Measurements from ENCODE around the gene KDM4B.

Gene KDM4B

DNA sequence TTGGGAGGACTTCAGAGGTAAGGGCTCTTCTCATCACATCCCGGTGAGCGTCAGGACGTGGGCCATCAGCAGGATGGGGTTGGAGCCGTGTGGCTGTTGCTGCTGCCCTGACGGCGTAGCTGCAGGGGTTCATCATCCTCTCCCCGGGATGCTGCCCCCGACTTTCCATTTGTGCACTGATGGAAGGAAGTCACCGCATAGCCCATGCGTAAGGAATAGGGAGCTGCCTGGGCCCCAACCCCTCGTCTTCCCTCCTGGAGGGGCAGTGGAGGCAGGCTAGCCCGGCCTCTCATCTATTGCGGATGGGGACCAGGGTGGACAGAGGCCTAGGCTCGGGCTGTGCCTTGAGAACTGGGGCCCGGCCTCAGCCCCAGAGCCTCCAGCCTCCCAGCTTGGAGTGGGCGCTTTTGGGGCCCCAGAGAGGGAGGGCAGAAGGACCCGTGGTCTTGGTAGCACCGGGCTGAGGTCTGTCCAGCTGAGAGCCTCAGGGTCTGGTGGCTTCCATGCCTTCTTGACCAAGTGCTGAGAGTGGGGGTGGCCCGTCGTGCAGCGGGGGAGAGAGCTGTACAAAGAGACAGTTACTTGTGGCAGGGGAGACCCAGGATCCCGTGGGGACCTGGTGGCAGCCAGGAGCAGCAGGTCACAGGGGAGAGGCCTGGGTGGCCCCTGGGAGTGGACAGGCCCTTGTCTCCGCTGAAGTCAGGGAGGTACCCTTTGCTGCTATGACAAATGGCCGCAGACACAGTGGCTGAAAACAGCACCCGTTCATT lies 44.0 kb downstream of the KDM4B start:
- no peak for DNase-seq (ENCODE audit: low read depth, low spot score)

DNA sequence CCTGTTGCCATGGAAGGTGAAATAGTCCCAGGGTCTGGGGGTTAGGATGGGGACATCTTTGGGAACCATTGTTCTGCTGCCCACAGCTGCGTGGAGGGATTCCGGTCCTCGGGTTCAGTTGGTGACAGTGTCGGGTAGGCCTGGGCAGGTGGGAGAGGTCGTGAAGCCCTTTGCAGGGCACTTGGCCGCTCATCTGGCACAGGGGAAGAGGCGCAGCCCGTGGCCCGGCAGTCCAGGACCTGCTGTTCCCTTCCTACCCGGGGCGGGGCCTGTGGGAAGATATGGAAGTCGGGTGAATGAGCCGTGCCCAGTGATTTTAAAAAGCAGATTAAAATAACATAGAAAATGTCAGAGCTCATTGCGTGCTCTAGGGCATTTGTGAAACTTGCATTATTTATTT lies 44.8 kb downstream of the KDM4B start:
- DNase-seq (ENCODE audit: low read depth, low spot score), result no peak

DNA sequence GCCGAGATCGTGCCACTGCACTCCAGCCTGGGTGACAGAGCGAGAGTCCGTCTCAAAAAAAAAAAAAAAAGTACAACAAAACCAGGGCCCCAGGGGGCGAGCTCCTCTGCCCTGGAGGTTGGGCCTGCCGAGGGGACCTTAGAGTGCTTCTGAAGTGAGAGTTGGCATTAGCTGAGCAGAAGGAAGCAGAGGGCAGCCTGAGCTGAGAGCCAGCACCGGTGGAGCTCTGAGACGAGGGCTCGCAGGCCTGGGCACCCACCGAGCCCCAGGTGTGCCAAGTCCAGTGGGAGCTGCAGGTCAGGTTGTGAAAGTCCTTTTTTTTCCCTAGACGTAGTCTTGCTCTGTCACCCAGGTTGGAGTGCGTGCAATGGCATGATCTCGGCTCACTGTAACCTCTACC lies 46.0 kb downstream of the KDM4B start:
- no peak for DNase-seq (ENCODE audit: low read depth, low spot score)

GRCh38 chr19:5016268-5016667 lies 47.4 kb downstream of the KDM4B start:
- no peak for DNase-seq (ENCODE audit: low read depth, low spot score)

- DNase-seq (ENCODE audit: low read depth, low spot score), result no peak
These were observed 47.9 kb downstream of the KDM4B start for GRCh38 chr19:5016781-5017180.

DNA sequence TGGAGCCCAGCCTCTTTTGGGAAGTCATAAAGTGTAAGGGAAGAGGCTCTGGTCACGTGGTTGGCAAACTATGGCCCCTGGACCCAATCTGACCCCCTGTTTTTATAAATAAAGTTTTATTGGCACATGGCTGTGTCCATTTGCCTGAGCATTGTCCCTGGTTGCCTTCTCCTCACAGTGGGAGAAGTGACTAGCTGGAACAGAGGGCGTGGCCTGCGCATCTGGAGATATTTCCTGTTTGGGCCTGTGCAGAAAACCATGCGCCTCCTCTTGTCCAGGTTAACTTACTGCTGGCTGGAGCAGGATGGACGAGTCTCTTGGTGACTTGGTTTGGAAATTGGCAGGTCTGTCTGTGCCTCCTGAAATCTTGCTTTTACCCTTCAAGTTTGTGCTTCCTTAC lies 48.3 kb downstream of the KDM4B start:
- DNase-seq (ENCODE audit: low read depth, low spot score), result no peak

- DNase-seq (ENCODE audit: low read depth, low spot score), result no peak
These were observed 49.5 kb downstream of the KDM4B start for GRCh38 chr19:5018224-5019015.

GRCh38 chr19:5020368-5020767 lies 51.5 kb downstream of the KDM4B start:
- DNase-seq (ENCODE audit: low read depth, low spot score), result no peak

- DNase-seq (ENCODE audit: low read depth, low spot score), result no peak
These were observed 52.1 kb downstream of the KDM4B start for GRCh38 chr19:5021046-5021445.

- DNase-seq (ENCODE audit: low read depth, low spot score), result no peak
These were observed 53.4 kb downstream of the KDM4B start for GRCh38 chr19:5022066-5022860.

DNA sequence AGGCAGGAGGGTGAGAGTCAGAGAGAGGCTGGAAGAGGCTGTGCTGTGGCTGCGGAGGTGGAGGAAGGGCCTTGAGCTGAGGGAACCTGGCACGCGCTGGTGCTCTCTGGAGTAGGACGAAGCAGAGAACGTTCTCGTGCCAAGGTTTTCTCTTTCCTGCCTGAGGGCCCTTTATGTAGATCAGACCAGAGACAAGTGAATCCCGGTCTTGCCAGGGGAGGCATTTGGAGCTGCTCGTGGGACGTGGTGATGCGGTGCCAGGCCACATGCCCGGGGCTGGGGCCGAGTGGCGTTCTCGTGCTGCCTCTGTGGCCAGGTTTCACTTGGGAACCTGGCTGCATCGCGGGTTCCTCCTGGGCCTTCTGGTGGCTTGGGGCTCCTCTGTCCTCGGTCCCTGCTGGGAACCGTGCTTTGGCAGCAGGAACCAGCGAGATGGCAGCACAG lies 54.2 kb downstream of the KDM4B start:
- DNase-seq (ENCODE audit: low read depth, low spot score), result no peak

DNA sequence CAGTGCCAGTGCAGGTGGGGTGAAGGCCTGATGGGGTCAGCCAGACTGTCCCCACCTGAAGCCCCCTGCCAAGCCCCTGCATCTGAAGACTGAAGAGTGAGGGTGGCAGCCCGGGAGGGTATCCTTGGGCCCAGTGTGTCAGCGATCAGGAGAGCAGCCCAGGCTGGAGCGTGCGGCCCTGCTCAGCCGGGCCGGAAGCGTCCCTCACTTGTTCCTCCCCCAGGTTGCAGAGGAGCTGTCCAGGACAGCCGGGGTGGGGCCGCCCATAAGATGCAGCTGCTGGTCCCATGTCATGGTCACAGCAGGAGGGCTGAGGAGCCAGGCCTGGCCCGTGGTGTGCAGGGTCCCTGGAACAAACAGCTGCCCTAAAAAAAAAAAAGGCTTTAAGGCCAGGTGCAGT lies 55.4 kb downstream of the KDM4B start:
- no peak for DNase-seq (ENCODE audit: low read depth, low spot score)

GRCh38 chr19:5025027-5025426 lies 56.1 kb downstream of the KDM4B start:
- DNase-seq (ENCODE audit: low read depth, low spot score), result no peak

DNA sequence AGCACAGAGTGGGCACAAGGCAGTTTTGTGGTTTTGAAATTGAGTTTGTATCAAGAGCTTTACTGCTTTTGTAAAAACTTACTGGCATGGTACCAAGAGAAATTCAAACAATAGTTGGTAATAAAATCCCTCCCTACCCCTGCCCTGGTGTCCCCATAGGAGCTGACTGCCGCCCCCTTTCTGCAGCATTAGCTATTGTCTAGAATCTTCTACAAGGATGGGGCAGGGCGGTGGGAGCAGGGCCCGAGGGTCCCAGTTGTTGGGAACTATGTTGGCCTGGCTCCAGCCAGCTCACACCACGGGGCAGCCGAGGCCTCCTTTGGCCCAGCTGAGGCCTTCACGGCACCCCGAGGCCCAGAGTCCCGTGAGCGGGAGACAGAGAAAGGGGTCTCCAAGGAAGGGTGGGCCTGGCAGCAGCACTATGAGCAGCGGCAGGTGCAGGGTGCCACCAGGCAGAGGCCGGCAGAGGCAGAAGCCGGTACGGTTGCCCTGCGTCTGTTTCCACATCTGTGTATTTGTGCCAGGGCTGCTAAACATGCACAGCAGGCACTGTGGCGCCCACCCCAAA lies 57.9 kb downstream of the KDM4B start:
- no peak for DNase-seq (ENCODE audit: low read depth, low spot score)

DNA sequence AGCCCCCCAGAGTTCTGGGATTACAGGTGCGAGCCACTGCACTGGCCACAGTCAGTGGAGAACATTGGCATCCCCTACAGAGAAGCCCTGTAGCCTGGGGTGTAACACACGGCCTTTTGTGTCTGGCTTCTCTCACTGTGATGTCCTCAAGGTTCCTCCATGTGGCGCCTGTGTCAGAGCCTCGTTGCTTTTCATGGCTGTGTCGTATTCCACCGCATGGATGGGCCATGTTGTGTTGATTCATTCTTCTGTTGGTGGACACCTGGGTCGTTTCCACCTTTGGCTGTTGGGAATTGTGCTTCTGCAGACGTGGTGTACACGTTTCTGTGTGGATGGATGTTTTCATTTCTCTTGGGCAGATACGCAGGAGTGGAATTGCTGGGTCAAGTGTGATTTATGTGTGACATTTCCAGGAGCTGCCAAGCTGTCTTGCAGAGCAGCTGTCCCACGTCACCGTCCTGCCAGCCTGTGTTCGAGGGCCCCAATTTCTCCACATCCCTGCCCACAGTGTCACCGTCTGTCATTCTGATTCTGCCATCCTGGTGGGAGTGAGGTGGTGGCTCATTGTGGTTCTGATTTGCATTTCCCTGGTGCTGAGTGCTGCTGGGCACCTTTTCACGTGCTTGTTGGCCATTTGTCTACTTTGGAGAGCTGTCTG lies 59.4 kb downstream of the KDM4B start:
- DNase-seq (ENCODE audit: low read depth, low spot score), result no peak

GRCh38 chr19:5029596-5029995 lies 60.7 kb downstream of the KDM4B start:
- peak; percentile 30 for DNase-seq (ENCODE audit: low read depth, low spot score)

DNA sequence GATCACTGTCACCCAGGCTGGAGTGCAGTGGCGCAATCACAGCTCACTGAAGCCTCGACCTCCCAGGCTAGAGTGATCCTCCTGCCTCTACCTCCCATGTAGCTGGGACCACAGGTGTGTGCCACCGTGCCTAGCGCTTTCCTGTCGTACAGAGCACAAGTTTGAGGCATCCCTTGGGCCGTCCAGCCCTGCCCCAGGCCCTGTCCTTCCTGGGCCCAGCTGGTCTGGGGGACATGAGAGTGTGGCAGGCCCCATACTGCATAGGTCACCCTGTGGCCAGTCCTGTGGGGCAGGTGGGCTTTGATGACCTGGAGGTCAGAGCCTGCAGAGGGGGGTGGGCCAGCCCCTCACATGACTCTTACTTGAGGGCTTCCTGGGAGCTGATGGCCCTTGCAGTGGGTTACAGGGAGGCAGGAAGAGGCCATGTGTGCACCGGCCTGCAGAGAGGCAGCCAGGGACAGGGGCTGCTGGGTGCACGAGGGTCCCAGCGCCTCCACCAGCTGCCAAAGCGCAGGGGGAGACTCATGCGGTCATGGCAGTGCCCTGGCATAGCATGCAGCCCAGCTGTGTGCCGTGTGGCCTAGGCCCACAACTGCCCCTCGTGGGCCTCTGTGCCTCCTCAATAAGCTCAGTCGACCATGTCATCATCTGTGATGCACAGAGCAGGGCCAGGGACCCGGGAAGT lies 61.4 kb downstream of the KDM4B start:
- no peak for DNase-seq (ENCODE audit: low read depth, low spot score)

DNA sequence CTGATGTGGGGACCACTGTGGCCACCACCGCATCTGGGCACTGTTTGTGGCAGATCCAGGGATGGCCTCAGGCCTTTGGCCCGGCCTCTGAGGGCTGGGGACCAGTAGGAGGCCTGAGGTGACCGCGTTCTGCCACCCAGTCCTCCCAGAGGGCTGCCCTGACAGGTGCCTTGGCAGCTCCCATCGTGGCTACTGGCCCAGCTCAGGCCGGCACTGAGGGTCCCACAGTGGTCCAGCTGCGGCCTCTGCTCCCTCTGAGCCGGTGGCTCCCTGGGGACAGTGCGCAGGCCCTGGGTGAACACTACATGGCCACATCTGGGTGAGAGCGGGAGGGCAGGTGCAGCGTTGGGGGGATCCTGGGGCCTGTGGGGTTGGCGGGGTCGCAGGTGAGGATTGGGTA lies 61.9 kb downstream of the KDM4B start:
- DNase-seq (ENCODE audit: low read depth, low spot score), result no peak

DNA sequence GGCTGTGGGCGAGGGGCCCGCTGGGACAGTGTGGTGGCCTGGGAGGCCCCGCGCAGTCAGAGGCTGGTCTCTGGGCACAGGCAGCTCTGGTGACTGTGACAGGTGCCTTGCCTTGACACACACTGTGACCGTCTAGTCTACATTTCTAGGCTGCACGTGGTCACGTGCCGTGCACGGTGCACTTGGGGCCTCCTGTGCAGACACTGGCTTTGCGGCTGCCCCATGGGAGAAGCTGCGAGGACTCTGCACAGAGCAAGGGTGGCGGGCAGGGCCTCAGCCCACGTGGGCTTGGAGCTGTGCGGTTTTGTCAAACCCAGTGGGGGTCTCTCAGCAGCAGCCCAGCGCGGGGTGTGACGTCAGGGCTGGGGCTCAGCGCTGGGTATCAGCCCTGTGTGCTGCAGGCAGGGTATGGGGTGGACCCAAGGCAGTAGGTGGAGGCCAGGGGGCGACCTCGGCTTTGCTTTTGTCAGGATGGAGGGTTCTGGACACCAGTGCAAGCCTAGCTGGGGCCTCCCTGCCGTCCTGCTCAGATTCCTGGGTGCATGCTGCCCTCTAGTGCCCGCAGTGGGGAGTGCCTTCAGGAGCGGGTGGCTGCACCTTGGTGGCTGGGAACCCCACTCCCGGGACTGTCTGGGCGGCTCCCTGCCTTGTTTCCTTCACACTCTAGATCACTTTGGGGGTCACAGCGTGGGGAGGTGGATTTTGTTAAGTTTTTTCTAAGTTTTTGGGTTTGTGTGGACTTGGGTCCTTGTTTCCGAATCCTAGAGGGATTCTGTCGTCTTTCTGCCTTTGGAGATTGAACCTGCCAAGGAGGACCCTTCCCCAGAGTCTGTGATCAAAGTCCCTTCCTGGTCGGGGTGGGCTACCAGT lies 62.6 kb downstream of the KDM4B start:
- peak; percentile 65 for DNase-seq (ENCODE audit: low read depth, low spot score)

Measured in activated naive CD8-positive, alpha-beta T cell treated with anti-CD3 and anti-CD28 coated beads, Interleukin-2, amount 50 U/mL, for 16 hours (primary cell).